Measurements from ENCODE around the gene CXCL13.

DNA sequence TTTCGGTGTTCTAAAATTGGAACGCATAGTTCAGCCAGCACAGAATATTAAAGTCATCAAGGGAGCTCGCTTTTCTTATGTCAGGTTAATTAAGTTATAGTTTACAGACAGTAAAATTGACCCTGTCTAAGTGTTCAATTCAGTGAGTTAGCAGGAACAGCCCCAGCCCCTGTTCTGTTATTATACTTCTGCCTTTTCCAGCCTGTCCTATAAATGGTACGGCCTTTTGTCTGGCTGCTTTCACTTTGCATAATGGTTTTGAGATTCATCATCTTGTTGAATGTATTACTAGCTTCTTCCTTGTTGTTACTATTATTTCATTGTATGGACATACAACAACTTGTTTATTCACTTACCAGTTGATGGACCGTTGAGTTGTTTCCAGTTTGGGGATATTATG is 9.5 kb downstream of the CXCL13 start:
- no peak for TF ChIP-seq CHD2 (IDR thresholded peaks at IDR 0.05; ENCODE audit: low read length, partially characterized antibody)
- no peak for TF ChIP-seq JUN (IDR thresholded peaks at IDR 0.05)
- TF ChIP-seq, protein P1, sequence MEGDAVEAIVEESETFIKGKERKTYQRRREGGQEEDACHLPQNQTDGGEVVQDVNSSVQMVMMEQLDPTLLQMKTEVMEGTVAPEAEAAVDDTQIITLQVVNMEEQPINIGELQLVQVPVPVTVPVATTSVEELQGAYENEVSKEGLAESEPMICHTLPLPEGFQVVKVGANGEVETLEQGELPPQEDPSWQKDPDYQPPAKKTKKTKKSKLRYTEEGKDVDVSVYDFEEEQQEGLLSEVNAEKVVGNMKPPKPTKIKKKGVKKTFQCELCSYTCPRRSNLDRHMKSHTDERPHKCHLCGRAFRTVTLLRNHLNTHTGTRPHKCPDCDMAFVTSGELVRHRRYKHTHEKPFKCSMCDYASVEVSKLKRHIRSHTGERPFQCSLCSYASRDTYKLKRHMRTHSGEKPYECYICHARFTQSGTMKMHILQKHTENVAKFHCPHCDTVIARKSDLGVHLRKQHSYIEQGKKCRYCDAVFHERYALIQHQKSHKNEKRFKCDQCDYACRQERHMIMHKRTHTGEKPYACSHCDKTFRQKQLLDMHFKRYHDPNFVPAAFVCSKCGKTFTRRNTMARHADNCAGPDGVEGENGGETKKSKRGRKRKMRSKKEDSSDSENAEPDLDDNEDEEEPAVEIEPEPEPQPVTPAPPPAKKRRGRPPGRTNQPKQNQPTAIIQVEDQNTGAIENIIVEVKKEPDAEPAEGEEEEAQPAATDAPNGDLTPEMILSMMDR (IDR thresholded peaks at IDR 0.05) = no peak
- TF ChIP-seq, protein P2, sequence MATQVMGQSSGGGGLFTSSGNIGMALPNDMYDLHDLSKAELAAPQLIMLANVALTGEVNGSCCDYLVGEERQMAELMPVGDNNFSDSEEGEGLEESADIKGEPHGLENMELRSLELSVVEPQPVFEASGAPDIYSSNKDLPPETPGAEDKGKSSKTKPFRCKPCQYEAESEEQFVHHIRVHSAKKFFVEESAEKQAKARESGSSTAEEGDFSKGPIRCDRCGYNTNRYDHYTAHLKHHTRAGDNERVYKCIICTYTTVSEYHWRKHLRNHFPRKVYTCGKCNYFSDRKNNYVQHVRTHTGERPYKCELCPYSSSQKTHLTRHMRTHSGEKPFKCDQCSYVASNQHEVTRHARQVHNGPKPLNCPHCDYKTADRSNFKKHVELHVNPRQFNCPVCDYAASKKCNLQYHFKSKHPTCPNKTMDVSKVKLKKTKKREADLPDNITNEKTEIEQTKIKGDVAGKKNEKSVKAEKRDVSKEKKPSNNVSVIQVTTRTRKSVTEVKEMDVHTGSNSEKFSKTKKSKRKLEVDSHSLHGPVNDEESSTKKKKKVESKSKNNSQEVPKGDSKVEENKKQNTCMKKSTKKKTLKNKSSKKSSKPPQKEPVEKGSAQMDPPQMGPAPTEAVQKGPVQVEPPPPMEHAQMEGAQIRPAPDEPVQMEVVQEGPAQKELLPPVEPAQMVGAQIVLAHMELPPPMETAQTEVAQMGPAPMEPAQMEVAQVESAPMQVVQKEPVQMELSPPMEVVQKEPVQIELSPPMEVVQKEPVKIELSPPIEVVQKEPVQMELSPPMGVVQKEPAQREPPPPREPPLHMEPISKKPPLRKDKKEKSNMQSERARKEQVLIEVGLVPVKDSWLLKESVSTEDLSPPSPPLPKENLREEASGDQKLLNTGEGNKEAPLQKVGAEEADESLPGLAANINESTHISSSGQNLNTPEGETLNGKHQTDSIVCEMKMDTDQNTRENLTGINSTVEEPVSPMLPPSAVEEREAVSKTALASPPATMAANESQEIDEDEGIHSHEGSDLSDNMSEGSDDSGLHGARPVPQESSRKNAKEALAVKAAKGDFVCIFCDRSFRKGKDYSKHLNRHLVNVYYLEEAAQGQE (IDR thresholded peaks at IDR 0.05) = no peak
- no peak for TF ChIP-seq POLR2A (IDR thresholded peaks at IDR 0.05; ENCODE audit: low read length)
- no peak for TF ChIP-seq EP300 (IDR thresholded peaks at IDR 0.05)
- TF ChIP-seq, protein P3, sequence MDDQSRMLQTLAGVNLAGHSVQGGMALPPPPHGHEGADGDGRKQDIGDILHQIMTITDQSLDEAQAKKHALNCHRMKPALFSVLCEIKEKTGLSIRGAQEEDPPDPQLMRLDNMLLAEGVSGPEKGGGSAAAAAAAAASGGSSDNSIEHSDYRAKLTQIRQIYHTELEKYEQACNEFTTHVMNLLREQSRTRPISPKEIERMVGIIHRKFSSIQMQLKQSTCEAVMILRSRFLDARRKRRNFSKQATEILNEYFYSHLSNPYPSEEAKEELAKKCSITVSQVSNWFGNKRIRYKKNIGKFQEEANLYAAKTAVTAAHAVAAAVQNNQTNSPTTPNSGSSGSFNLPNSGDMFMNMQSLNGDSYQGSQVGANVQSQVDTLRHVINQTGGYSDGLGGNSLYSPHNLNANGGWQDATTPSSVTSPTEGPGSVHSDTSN (IDR thresholded peaks at IDR 0.05) = no peak
- no peak for TF ChIP-seq CEBPB (IDR thresholded peaks at IDR 0.05)
- TF ChIP-seq CBX2 (IDR thresholded peaks at IDR 0.05; ENCODE audit: borderline replicate concordance, low read depth) = no peak
- no peak for TF ChIP-seq RARB (CRISPR knock-in tag; IDR thresholded peaks at IDR 0.05)

All from A549 (cell line).